ENCODE results near the gene NOX5.
A peak's percentile ranks its signal among the peaks of the same experiment; 100 is the strongest.

NOX5 gene

GRCh38 chr15:69078638-69079037, 64.1 kb downstream of the NOX5 start:
- TF ChIP-seq CTCF (IDR thresholded peaks at IDR 0.05): no peak
- Mint-ChIP-seq H3K4me1 (peaks cover 40% of the 10 kb centered on the region), H3K4me3 (no peak overlapping the region), H3K36me3 (ENCODE audit: low read depth) (no peaks in the 10 kb centered on the region), H3K27ac (no peak overlapping the region), H3K27me3 (ENCODE audit: low read depth, poor library complexity) (peaks cover 60% of the 10 kb centered on the region), H3K9me3 (no peaks in the 10 kb centered on the region)
- no peak for DNase-seq

GRCh38 chr15:69080295-69081248, 66.1 kb downstream of the NOX5 start:
- H3K4me1 Mint-ChIP-seq: peaks cover 46% of the 10 kb centered on the region
- H3K9me3 Mint-ChIP-seq: peaks cover 3% of the 10 kb centered on the region
- no peak for TF ChIP-seq CTCF (IDR thresholded peaks at IDR 0.05)
- H3K27me3 Mint-ChIP-seq (ENCODE audit: low read depth, poor library complexity): peaks cover 74% of the 10 kb centered on the region
- H3K4me3 Mint-ChIP-seq: peak overlapping the region; percentile 21
- no peak overlapping the region for H3K27ac Mint-ChIP-seq
- no peak for DNase-seq
- H3K36me3 Mint-ChIP-seq (ENCODE audit: low read depth): no peaks in the 10 kb centered on the region

GRCh38 chr15:69081310-69082004, 67.0 kb downstream of the NOX5 start:
- H3K27ac Mint-ChIP-seq: no peak overlapping the region
- DNase-seq: no peak
- H3K4me3 Mint-ChIP-seq: peak overlapping the region; percentile 21
- H3K9me3 Mint-ChIP-seq: peaks cover 6% of the 10 kb centered on the region
- peaks cover 76% of the 10 kb centered on the region for H3K27me3 Mint-ChIP-seq (ENCODE audit: low read depth, poor library complexity)
- H3K4me1 Mint-ChIP-seq: peaks cover 55% of the 10 kb centered on the region
- no peaks in the 10 kb centered on the region for H3K36me3 Mint-ChIP-seq (ENCODE audit: low read depth)
- TF ChIP-seq CTCF (IDR thresholded peaks at IDR 0.05): no peak

GRCh38 chr15:69082021-69082502, 67.6 kb downstream of the NOX5 start:
- H3K9me3 Mint-ChIP-seq: peaks cover 6% of the 10 kb centered on the region
- H3K4me3 Mint-ChIP-seq: no peak overlapping the region
- H3K4me1 Mint-ChIP-seq: peaks cover 61% of the 10 kb centered on the region
- DNase-seq: no peak
- H3K36me3 Mint-ChIP-seq (ENCODE audit: low read depth): no peaks in the 10 kb centered on the region
- H3K27me3 Mint-ChIP-seq (ENCODE audit: low read depth, poor library complexity): peaks cover 79% of the 10 kb centered on the region
- no peak overlapping the region for H3K27ac Mint-ChIP-seq
- TF ChIP-seq CTCF (IDR thresholded peaks at IDR 0.05): no peak

GRCh38 chr15:69082554-69082953, 68.1 kb downstream of the NOX5 start:
- H3K4me3 Mint-ChIP-seq: no peak overlapping the region

More at GRCh38 chr15:69082554-69082953, 68.1 kb downstream of the NOX5 start:
- Mint-ChIP-seq H3K27me3 (ENCODE audit: low read depth, poor library complexity) (peaks cover 84% of the 10 kb centered on the region), H3K4me1 (peaks cover 65% of the 10 kb centered on the region), H3K36me3 (ENCODE audit: low read depth) (no peaks in the 10 kb centered on the region), H3K9me3 (peaks cover 6% of the 10 kb centered on the region), H3K27ac (no peak overlapping the region)
- no peak for TF ChIP-seq CTCF (IDR thresholded peaks at IDR 0.05)
- no peak for DNase-seq

Measured in nephron progenitor cell (in vitro differentiated cells).